Middle frontal gyrus (tissue), 1 donor: ENCODE results near the gene SLIT3.

Source experiments
- DNase-seq: peaks from one replicate; pipeline ENCODE4 v3.0.0-alpha.2; 2015; ENCODE audit warnings: low spot score; ENCODE audit errors: extremely low spot score

SLIT3 gene

GRCh38 chr5:169268019-169268418 is 32.9 kb downstream of the SLIT3 start:
- no peak for DNase-seq

- no peak for DNase-seq
Observed at GRCh38 chr5:169265888-169266287, 35.1 kb downstream of the SLIT3 start.

- DNase-seq: no peak
Observed at GRCh38 chr5:169263591-169263990, 37.3 kb downstream of the SLIT3 start.

- no peak for DNase-seq
Observed at GRCh38 chr5:169260896-169261569, 39.9 kb downstream of the SLIT3 start.

- no peak for DNase-seq
Observed at GRCh38 chr5:169258372-169259000, 42.5 kb downstream of the SLIT3 start.

- DNase-seq: no peak
Observed at GRCh38 chr5:169256191-169256590, 44.7 kb downstream of the SLIT3 start.

- no peak for DNase-seq
Observed at GRCh38 chr5:169253071-169253470, 47.9 kb downstream of the SLIT3 start.

- DNase-seq: no peak
Observed at GRCh38 chr5:169251333-169252084, 49.4 kb downstream of the SLIT3 start.

- no peak for DNase-seq
Observed at GRCh38 chr5:169250887-169251286, 50.1 kb downstream of the SLIT3 start.

GRCh38 chr5:169248996-169249395 is 51.9 kb downstream of the SLIT3 start:
- DNase-seq: no peak

GRCh38 chr5:169248550-169248949 is 52.4 kb downstream of the SLIT3 start:
- DNase-seq: no peak

- no peak for DNase-seq
Observed at GRCh38 chr5:169244812-169245211, 56.1 kb downstream of the SLIT3 start.

GRCh38 chr5:169243651-169244422 is 57.1 kb downstream of the SLIT3 start:
- no peak for DNase-seq

GRCh38 chr5:169242849-169243186 is 58.1 kb downstream of the SLIT3 start:
- DNase-seq: no peak

- DNase-seq: no peak
Observed at GRCh38 chr5:169242175-169242848, 58.6 kb downstream of the SLIT3 start.

- DNase-seq: no peak
Observed at GRCh38 chr5:169229342-169229892, 71.5 kb downstream of the SLIT3 start.

- no peak for DNase-seq
Observed at GRCh38 chr5:169226895-169227294, 74.0 kb downstream of the SLIT3 start.

- DNase-seq: no peak
Observed at GRCh38 chr5:169225830-169226356, 75.0 kb downstream of the SLIT3 start.

GRCh38 chr5:169223595-169223953 is 77.4 kb downstream of the SLIT3 start:
- peak; percentile 29 for DNase-seq

GRCh38 chr5:169222934-169223594 is 77.9 kb downstream of the SLIT3 start:
- no peak for DNase-seq
